ENCODE results near the gene FNDC10. TPM values are rescaled to one million over a fixed set of nuclear protein-coding genes. Genes with fewer than 3 reads are reported as not detected.
A peak's percentile ranks its signal among the peaks of the same experiment; 100 is the strongest.

Gene FNDC10
- total RNA-seq, 1 donor from 2014 or later, result 0.60 TPM

DNA sequence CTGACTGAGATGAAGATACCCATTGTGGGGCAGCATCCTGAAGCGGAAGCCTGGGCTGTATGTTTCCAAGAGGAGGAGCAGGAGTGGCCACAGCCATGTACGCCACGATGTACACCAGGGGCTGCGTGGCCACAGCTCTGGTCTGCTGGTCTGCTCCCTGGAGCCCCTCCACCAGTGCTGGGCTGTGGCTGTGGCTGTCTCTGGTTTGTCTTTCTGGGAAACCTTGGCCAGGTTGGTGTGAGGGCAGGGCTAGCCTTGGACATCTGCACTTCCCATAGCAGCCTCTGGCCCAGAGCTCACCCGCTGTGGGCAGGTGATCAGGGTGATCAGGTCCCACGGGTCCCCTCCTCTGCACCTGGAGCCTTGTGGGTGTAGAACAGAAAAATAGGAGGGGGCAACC is 18.0 kb upstream of the FNDC10 start:
- ChIA-PET CTCF (no interaction called here), POLR2A (interaction anchor here (3.4 kb wide), 1 partner anchor 12 kb away, joined by 35 read pairs; the partner anchor contains the start of gene MMP23B)
- ATAC-seq (ENCODE audit: low read depth) (no peak), DNase-seq (no peak)
- no peaks in the 10 kb centered on the region for H3K27me3 Mint-ChIP-seq
- peaks cover 23% of the 10 kb centered on the region for H3K4me1 Mint-ChIP-seq
- intact Hi-C loops (cut with micrococcal nuclease), result loop anchor here (5.0 kb wide), 1 partner anchor 59 kb away; no protein-coding TSS in a partner anchor
- H3K9me3 Mint-ChIP-seq, result no peaks in the 10 kb centered on the region
- H3K36me3 Mint-ChIP-seq (ENCODE audit: low read depth), result peaks cover 6% of the 10 kb centered on the region
- TF ChIP-seq, protein P1, sequence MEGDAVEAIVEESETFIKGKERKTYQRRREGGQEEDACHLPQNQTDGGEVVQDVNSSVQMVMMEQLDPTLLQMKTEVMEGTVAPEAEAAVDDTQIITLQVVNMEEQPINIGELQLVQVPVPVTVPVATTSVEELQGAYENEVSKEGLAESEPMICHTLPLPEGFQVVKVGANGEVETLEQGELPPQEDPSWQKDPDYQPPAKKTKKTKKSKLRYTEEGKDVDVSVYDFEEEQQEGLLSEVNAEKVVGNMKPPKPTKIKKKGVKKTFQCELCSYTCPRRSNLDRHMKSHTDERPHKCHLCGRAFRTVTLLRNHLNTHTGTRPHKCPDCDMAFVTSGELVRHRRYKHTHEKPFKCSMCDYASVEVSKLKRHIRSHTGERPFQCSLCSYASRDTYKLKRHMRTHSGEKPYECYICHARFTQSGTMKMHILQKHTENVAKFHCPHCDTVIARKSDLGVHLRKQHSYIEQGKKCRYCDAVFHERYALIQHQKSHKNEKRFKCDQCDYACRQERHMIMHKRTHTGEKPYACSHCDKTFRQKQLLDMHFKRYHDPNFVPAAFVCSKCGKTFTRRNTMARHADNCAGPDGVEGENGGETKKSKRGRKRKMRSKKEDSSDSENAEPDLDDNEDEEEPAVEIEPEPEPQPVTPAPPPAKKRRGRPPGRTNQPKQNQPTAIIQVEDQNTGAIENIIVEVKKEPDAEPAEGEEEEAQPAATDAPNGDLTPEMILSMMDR (IDR thresholded peaks at IDR 0.05), result no peak
- H3K27ac Mint-ChIP-seq, result no peak overlapping the region
- peak overlapping the region; percentile 80 for H3K4me3 Mint-ChIP-seq

DNA sequence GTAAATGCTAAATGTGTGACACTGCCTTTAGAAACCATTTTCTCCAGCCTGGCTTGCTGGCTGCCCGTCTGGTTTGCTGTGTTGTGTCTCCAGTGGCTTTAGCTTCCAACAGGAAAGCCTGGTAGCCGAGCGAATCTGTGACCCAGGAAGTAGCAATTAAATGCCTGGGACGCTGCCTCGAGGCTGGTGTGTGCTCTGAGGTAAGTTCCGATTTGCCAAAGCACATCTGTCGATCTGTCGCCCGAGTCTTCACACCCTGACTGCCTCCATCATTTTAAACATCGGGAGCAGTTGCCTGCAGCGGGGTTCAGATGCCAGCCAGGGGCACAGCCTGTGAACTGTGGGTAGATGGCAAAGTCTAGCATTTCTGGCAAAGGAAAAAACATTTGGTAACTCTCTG is 17.6 kb upstream of the FNDC10 start:
- Mint-ChIP-seq H3K27ac (peak overlapping the region; percentile 59), H3K4me1 (peaks cover 23% of the 10 kb centered on the region), H3K36me3 (ENCODE audit: low read depth) (peaks cover 6% of the 10 kb centered on the region), H3K4me3 (peak overlapping the region; percentile 80), H3K27me3 (no peaks in the 10 kb centered on the region), H3K9me3 (no peaks in the 10 kb centered on the region)
- intact Hi-C loops (cut with micrococcal nuclease), result loop anchor here (5.0 kb wide), 1 partner anchor 60 kb away; no protein-coding TSS in a partner anchor
- no peak for DNase-seq
- ChIA-PET POLR2A (interaction anchor here (3.4 to 3.9 kb wide), 2 partner anchors 12 to 14 kb away, joined by 19 to 35 read pairs; partner anchors contain the start of gene MMP23B), CTCF (no interaction called here)
- TF ChIP-seq, protein P1 (IDR thresholded peaks at IDR 0.05), result no peak
- ATAC-seq (ENCODE audit: low read depth), result no peak

DNA sequence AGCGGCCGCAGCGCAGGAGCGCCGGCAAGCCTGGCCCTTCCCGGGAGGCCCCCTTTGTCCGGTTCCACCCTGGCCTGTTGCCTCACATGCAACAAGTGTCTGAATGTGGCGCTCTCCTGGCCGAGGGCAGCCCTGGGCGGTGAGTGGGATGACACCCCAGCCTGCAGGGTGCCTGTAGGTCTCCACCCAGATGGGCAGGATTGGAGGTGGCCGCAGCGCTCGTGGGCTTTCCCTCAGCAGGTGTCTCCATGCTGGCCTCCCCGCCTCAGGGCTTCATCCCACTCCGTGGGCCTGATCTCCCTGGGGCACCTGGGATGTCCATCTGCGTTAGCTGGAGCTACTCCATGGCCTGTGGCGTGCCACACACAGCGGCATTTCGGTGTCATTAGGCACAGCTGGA is 16.9 kb upstream of the FNDC10 start:
- intact Hi-C loops (cut with micrococcal nuclease), result loop anchor here (5.0 kb wide), 1 partner anchor 60 kb away; no protein-coding TSS in a partner anchor
- peaks cover 9% of the 10 kb centered on the region for H3K36me3 Mint-ChIP-seq (ENCODE audit: low read depth)
- peaks cover 26% of the 10 kb centered on the region for H3K4me1 Mint-ChIP-seq
- DNase-seq (no peak), ATAC-seq (ENCODE audit: low read depth) (no peak)
- peak overlapping the region; percentile 80 for H3K4me3 Mint-ChIP-seq
- CTCF ChIA-PET, result no interaction called here
- TF ChIP-seq, protein P1 (IDR thresholded peaks at IDR 0.05), result no peak
- POLR2A ChIA-PET, result interaction anchor here (3.4 to 3.9 kb wide), 2 partner anchors 13 to 14 kb away, joined by 19 to 35 read pairs; partner anchors contain the start of gene MMP23B
- no peaks in the 10 kb centered on the region for H3K27me3 Mint-ChIP-seq
- peak overlapping the region; percentile 59 for H3K27ac Mint-ChIP-seq
- H3K9me3 Mint-ChIP-seq, result no peaks in the 10 kb centered on the region

DNA sequence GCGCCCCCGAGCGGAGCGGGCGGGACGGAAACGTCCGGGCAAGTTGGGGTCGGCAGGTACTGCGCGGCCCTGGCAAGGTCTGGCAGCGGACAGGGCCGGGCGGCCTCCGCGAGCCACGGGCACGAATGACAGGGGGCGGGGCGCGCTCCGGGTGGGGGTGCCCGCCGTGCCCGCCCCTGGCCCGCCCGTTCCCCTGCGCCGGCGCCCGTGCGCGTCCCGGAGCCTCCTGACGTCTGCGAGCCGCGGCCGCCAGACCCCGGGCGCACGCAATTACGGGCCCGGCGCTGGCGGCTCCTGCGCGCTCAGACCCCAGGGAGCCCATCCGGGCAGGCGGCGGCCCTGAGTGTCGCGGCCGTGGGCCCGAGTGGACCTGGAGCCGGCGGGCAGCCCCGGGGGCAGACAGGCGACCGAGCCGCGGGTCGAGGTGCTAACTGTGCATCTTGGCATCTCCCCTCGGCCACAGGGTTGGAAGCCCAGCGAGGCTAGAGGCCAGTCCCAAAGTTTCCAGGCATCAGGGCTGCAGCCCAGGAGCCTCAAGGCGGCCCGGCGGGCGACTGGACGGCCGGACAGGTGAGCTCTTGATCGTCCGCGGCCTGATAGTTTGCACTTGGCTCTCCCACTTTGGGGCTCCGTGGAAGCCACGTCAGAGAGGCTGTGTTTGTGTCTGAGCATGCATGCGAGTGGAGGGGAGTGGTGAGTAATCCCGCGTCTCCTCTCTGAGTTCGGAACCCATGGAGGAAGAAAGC is 16.3 kb upstream of the FNDC10 start:
- ATAC-seq (ENCODE audit: low read depth) (peak; percentile 9), DNase-seq (no peak)
- CTCF ChIA-PET, result no interaction called here
- Mint-ChIP-seq H3K9me3 (no peaks in the 10 kb centered on the region), H3K27me3 (no peaks in the 10 kb centered on the region), H3K36me3 (ENCODE audit: low read depth) (peaks cover 9% of the 10 kb centered on the region), H3K27ac (peak overlapping the region; percentile 50), H3K4me1 (peaks cover 26% of the 10 kb centered on the region), H3K4me3 (peak overlapping the region; percentile 80)
- TF ChIP-seq, protein P1 (IDR thresholded peaks at IDR 0.05), result no peak
- intact Hi-C loops (cut with micrococcal nuclease), result loop anchor here (5.0 kb wide), 1 partner anchor 61 kb away; no protein-coding TSS in a partner anchor
- POLR2A ChIA-PET, result interaction anchor here (0.7 to 3.9 kb wide), 9 partner anchors 9 to 411 kb away, joined by 3 to 35 read pairs (median 6); partner anchors contain the start of genes MMP23B and MRPL20
